ENCODE measurements around the gene RPTOR. TPM values are rescaled to one million over a fixed set of nuclear protein-coding genes. Genes with fewer than 3 reads are reported as not detected.

RPTOR gene
- total and polyA plus RNA-seq, 10 of the 15 experiments (the other 5 are each of a cell fraction or from before 2014, with no cell fraction given) = 0.18 to 32.1 (median 7.8) TPM

- TF ChIP-seq ELK1 (IDR thresholded peaks at IDR 0.05; ENCODE audit: low read depth, low read length) (no peak), USF2 (IDR thresholded peaks at IDR 0.05; ENCODE audit: borderline replicate concordance, low read depth, low read length) (no peak)
These were observed 326.7 kb downstream of the RPTOR start (continued) for GRCh38 chr17:80871341-80871740.

- Histone ChIP-seq H4K20me1 (ENCODE audit: control insufficient read depth, insufficient read depth) (no peaks in the 10 kb centered on the region), H3K9me3 (replicated peaks; ENCODE audit: control insufficient read depth, insufficient read depth, low read length) (no peaks in the 10 kb centered on the region), H3K4me3 (no peak overlapping the region), H2AFZ (ENCODE audit: control insufficient read depth, low read depth, low read length) (no peak overlapping the region), H3K4me1 (ENCODE audit: control insufficient read depth, insufficient read depth, low read length) (peaks cover 7% of the 10 kb centered on the region), H3K27ac (ENCODE audit: control insufficient read depth, insufficient read depth) (no peak overlapping the region), H3K9ac (ENCODE audit: control insufficient read depth, insufficient read depth, low read length) (no peak overlapping the region), H3K79me2 (ENCODE audit: control insufficient read depth, insufficient read depth, low read length) (no peaks in the 10 kb centered on the region), H3K36me3 (ENCODE audit: control insufficient read depth in 2 of 2, insufficient read depth in 2 of 2, low read length in 1 of 2) (peaks cover 0 to 6% of the 10 kb centered on the region in 2 experiments; a peak in 3 of 4 replicates), H3K4me2 (ENCODE audit: control insufficient read depth, insufficient read depth) (no peak overlapping the region), H3K27me3 (replicated peaks in 1 of 2; ENCODE audit: control insufficient read depth in 2 of 2, insufficient read depth in 2 of 2, low read length in 1 of 2) (no peaks in the 10 kb centered on the region)
- ChIA-PET CTCF (interaction anchor here (1.2 kb wide), 1 partner anchor 98 kb away, joined by 3 read pairs; no protein-coding TSS in a partner anchor), RAD21 (ENCODE audit: unreplicated experiment) (no interaction called here), SMC1A (ENCODE audit: uncharacterized antibody, unreplicated experiment) (no interaction called here), POLR2A (no interaction called here)
- BruUV-seq (replicated peaks) = no TSS peak
- 92% methylated on average over 14 of the region's 14 CpGs for WGBS (ENCODE audit: insufficient coverage, insufficient replicate concordance, low lambda C conversion rate, missing lambda C conversion rate)
- TF ChIP-seq IRF5 (IDR thresholded peaks at IDR 0.05; ENCODE audit: borderline replicate concordance) (no peak), RBBP5 (conservative IDR thresholded peaks at IDR 0.05) (no peak), IKZF1 (conservative IDR thresholded peaks at IDR 0.05) (no peak), IKZF2 (IDR thresholded peaks at IDR 0.05) (no peak), PRDM15 (CRISPR knock-in tag; IDR thresholded peaks at IDR 0.05) (no peak)
- no peak for DNase-seq (ENCODE audit: low read depth, low spot score)
- no peak for ATAC-seq
- intact Hi-C loops (cut with micrococcal nuclease; ENCODE audit: unreplicated experiment) = no loop called here
- no peak for FAIRE-seq
- in situ Hi-C loops (cut with MboI) = no loop called here
These were observed 327.4 kb downstream of the RPTOR start for GRCh38 chr17:80872001-80872500.
